ENCODE results near the gene C1QTNF7.

The C1QTNF7 gene

DNA sequence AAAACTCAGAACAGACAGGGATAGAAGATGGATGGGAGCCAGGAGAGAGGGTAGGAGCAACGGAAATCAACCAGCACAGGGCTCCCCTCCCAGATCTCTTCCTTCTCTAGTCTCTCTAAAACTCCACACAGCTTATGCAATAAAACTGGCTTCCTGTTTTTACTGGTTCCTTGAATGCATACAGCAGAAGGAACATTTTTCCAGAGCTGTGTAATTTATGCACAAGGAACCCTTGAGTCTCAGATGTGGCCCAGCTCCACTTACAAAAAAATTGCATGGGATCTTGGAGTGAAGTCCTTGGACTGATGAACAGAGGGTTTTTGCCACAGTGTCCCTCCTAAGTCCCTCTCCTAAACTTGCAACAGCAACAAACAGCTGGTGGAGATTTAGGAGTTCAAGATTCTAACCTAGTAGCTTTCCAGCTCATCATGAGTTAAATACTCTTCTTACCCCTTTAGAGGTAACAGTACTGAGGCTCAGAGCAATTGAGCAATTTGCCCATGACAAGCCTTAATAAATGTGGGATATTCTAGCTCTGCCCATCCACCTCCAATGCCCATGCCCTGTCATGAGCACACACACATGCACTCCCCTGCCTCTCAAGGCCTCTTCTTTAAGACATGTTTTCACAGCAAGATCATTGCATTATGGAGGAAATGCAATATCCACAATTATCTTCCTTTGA is 23.5 kb downstream of the C1QTNF7 start:
- H3K4me1 Mint-ChIP-seq, result no peaks in the 10 kb centered on the region
- DNase-seq (ENCODE audit: low spot score in 2 of 2), result no peak

DNA sequence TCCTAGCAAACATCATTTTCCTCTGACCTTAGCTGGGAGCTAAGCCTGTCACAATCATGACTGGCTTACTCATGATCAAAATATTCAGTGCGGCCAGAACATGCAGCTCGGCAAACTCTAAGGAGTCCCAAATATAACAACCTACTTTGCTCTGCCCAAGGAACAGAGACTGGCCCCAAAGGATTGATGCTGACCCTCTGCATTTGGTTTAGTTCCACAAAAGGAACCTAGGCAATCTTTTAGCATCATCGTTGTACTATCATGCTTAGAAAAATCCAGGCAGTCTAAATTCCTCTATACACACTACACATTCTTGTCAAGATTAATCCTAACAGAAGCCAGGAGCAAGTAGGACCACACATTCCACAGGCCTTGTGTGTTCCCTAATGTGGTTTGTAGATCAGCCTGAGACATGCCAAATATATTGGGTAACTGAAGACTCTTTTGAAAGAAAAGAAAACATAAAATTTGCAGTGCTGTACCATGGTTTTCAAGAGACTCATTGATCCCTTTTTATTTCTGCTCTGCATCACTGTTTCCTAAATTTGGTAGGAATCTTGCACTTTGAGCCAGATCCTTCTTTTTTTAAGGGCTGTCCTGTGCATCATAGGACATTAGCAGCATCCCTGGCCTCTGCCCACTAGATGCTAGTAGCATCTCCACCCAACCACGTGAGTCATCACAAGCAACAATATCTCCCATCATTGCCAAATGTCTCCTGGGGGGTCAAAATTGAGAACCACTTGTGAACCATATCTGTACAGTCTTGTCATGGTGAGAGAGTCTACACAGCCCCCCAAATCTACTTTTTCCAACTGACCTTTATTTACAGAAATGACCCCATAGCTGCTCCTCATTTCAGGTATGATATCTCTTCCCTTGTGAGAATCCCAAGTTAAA is 24.3 kb downstream of the C1QTNF7 start:
- Mint-ChIP-seq H3K36me3 (ENCODE audit: insufficient read depth) (no peaks in the 10 kb centered on the region), H3K4me3 (no peak overlapping the region), H3K4me1 (no peaks in the 10 kb centered on the region), H3K9me3 (no peaks in the 10 kb centered on the region), H3K27me3 (peaks cover 13% of the 10 kb centered on the region), H3K27ac (ENCODE audit: low read depth) (no peak overlapping the region)
- DNase-seq (ENCODE audit: low spot score in 2 of 2) (no peak), ATAC-seq (replicated peaks; ENCODE audit: extremely low read depth, poor library complexity, severe bottlenecking) (no peak)

More for the DNA sequence above, 23.5 kb downstream of the C1QTNF7 start:
- H3K27ac Mint-ChIP-seq (ENCODE audit: low read depth), result no peak overlapping the region
- no peak overlapping the region for H3K4me3 Mint-ChIP-seq
- H3K27me3 Mint-ChIP-seq, result peaks cover 13% of the 10 kb centered on the region
- no peaks in the 10 kb centered on the region for H3K9me3 Mint-ChIP-seq
- ATAC-seq (replicated peaks; ENCODE audit: extremely low read depth, poor library complexity, severe bottlenecking), result no peak
- no peaks in the 10 kb centered on the region for H3K36me3 Mint-ChIP-seq (ENCODE audit: insufficient read depth)

DNA sequence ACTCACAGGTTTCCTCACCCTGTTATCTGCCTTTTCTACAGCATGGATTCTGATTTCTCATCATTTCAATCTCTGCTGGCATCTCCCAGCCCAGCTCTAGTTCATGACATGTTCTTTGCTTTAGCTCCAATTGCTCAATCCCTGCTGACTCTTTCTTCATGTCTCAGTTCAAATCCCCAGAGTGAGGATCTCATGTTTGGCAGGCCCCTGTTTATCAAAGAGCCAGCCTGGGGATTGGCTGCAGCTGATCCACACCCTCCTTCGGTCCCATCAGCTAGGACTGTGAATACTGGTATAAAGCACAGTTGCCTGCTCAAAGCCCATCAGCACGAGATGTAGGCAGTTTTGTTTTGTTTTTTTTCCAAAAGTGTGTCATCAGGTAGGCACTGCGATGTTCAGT is 27.5 kb downstream of the C1QTNF7 start:
- H3K36me3 Mint-ChIP-seq (ENCODE audit: insufficient read depth), result peaks cover 4% of the 10 kb centered on the region
- H3K27ac Mint-ChIP-seq (ENCODE audit: low read depth), result no peak overlapping the region
- H3K4me1 Mint-ChIP-seq, result no peaks in the 10 kb centered on the region
- H3K4me3 Mint-ChIP-seq, result no peak overlapping the region
- peaks cover 7% of the 10 kb centered on the region for H3K27me3 Mint-ChIP-seq
- no peaks in the 10 kb centered on the region for H3K9me3 Mint-ChIP-seq
- no peak for ATAC-seq (replicated peaks; ENCODE audit: extremely low read depth, poor library complexity, severe bottlenecking)
- no peak for DNase-seq (ENCODE audit: low spot score in 2 of 2)

DNA sequence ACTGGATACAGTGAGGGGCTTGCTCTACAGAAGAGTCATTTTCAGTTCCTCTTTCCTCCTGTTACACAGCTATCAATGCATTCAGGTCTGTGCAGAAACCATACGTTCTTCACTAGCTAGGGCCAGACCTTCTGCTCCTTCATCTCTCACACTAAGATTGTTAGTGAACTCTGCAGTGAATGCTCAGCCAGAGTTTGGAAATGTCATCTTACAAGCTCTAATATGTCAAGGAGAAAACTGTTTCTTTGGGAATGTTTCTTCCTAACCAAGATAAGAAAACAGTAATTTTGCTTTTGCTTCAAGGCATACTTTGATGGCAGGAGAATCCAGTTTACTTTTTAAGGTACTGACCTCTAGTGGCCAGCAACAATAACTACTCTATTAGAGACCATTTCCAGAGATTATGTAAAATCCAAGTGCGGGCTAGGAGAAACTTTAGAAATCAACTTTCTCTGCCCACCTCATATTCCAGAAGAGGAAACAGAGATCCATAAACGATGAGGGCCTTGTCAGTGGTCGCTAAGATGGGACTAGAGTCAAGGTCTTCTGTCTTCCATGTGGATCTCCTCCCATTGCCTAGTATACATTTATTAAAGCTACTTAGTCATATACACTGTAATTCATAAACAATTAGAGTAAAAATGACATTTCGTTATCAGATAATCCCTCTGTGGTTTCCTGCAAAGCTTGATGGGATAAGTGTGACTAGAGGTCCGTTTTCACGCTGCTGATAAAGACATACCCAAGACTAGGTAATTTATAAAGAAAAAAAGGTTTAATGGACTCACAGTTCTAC is 29.8 kb downstream of the C1QTNF7 start:
- ATAC-seq (replicated peaks; ENCODE audit: extremely low read depth, poor library complexity, severe bottlenecking) (no peak), DNase-seq (ENCODE audit: low spot score in 2 of 2) (no peak)
- no peak overlapping the region for H3K4me3 Mint-ChIP-seq

DNA sequence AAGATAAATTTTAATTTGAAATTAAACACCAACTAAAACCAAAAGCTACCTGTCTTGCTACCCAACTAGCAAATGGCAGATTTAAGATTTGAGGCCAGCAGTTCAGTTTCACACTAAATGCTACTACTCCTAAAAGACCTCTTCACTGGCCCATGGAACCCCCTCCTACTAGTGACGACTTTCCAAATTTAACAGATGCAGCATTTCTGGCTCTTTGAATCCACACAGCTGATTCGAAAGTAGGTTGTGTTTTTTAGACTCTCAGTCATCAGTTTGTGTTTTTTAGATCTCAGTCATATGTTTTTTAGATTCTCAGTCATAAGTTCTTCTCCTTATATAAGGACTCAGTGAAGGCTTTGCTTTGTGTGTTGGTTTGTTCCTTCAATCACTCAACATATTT is 30.8 kb downstream of the C1QTNF7 start:
- no peaks in the 10 kb centered on the region for H3K4me1 Mint-ChIP-seq
- H3K27ac Mint-ChIP-seq (ENCODE audit: low read depth), result no peak overlapping the region
- ATAC-seq (replicated peaks; ENCODE audit: extremely low read depth, poor library complexity, severe bottlenecking), result no peak
- H3K4me3 Mint-ChIP-seq, result no peak overlapping the region
- H3K9me3 Mint-ChIP-seq, result no peaks in the 10 kb centered on the region
- no peak for DNase-seq (ENCODE audit: low spot score in 2 of 2)
- H3K27me3 Mint-ChIP-seq, result peaks cover 8% of the 10 kb centered on the region
- peaks cover 4% of the 10 kb centered on the region for H3K36me3 Mint-ChIP-seq (ENCODE audit: insufficient read depth)

More for the DNA sequence above, 29.8 kb downstream of the C1QTNF7 start:
- H3K4me1 Mint-ChIP-seq, result no peaks in the 10 kb centered on the region
- peaks cover 4% of the 10 kb centered on the region for H3K36me3 Mint-ChIP-seq (ENCODE audit: insufficient read depth)
- H3K27ac Mint-ChIP-seq (ENCODE audit: low read depth), result no peak overlapping the region
- no peaks in the 10 kb centered on the region for H3K9me3 Mint-ChIP-seq
- H3K27me3 Mint-ChIP-seq, result peaks cover 8% of the 10 kb centered on the region

DNA sequence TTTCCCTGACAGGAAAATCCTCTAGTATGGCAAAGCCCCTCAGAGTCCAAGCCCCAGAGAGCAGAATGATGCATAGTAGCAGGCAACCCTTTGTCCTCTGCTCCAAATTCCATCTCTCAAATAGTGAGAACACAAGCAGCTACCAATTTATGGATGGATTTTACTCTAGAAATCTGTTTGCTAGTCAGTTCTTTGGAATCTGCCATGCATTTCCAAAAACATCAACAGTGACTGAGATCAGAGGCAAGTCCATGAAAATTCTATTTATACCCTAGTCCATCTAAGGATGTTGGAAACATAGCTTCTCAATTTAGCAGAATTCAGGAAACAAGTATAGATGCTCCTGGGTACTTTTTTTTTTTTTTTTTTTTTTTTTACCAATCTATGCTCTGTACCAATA is 31.9 kb downstream of the C1QTNF7 start:
- DNase-seq (ENCODE audit: low spot score in 2 of 2) (no peak), ATAC-seq (replicated peaks; ENCODE audit: extremely low read depth, poor library complexity, severe bottlenecking) (no peak)
- Mint-ChIP-seq H3K27ac (ENCODE audit: low read depth) (no peak overlapping the region), H3K27me3 (peaks cover 8% of the 10 kb centered on the region), H3K4me3 (no peak overlapping the region), H3K4me1 (no peaks in the 10 kb centered on the region), H3K9me3 (no peaks in the 10 kb centered on the region), H3K36me3 (ENCODE audit: insufficient read depth) (peaks cover 4% of the 10 kb centered on the region)

DNA sequence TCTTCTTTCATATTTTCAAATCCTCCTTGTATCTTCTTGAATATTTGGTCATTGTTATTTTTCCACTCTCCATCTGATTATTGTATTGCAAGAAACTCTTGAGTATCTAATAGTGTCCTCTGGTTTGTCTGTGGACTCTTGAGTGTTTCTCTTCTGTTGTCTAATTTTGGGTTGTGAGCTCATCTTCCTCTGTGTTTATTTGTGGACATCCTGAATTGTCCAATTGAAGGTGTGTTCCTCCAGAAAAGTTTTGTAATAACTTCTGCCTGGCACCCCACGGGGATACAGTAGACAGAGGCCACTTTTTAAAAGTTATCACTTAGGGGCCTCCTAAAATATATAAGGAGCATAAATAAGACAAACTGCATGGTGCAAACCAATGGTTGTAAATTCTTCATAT is 38.8 kb downstream of the C1QTNF7 start:
- H3K27ac Mint-ChIP-seq (ENCODE audit: low read depth), result no peak overlapping the region
- H3K9me3 Mint-ChIP-seq, result no peaks in the 10 kb centered on the region
- H3K4me1 Mint-ChIP-seq, result no peaks in the 10 kb centered on the region
- peaks cover 1% of the 10 kb centered on the region for H3K36me3 Mint-ChIP-seq (ENCODE audit: insufficient read depth)
- no peak for ATAC-seq (replicated peaks; ENCODE audit: extremely low read depth, poor library complexity, severe bottlenecking)
- DNase-seq (ENCODE audit: low spot score in 2 of 2), result no peak
- no peaks in the 10 kb centered on the region for H3K27me3 Mint-ChIP-seq
- H3K4me3 Mint-ChIP-seq, result no peak overlapping the region

DNA sequence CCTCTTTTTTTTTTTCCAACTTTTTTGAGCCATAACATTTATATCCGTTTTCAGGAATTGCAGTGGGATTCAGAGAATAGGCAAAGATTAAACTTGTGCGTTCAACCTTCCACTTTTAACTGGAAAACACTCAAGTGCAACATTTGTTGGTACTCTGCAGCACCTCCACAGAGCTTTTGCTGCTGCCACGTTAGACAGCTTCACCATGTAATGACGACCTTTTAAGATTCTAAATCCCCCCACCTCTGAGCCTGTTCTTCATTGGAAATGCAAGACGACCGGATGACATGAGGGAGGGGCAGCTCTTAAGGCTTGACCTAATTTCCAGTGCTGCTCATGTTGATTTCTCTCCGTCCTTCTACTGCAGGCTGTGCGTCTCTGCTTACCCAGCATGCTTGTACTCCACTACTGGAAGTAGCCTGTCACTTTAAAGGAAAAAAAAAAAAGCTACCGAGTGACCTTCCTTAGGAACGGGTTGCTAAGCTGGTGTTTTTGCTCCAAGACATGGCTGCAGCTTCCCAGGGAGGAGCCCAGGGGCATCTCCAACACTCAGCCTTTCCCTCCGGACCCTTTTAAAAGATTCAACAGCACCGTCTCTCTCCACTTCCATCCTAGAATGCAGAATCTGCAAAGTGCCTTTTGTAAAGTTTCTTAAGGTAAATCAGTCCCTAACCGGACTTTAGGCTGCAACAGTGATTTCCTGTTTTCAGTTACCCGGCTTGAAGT is 41.7 kb downstream of the C1QTNF7 start, which contains the start of gene CC2D2A:
CC2D2A (plus strand) TSS at position 481 of the 726 bp plus-strand sequence. CDS start 6,051 bp downstream, outside the sequence.
- H3K27ac Mint-ChIP-seq (ENCODE audit: low read depth), result no peak within 1 kb of the TSS
- no peak for ATAC-seq (replicated peaks; ENCODE audit: extremely low read depth, poor library complexity, severe bottlenecking)
- no peaks in the 10 kb centered on the region for H3K4me1 Mint-ChIP-seq
- no peak within 1 kb of the TSS for H3K4me3 Mint-ChIP-seq
- H3K9me3 Mint-ChIP-seq, result no peaks in the 10 kb centered on the region
- DNase-seq (ENCODE audit: low spot score in 2 of 2), result no peak
- peaks cover 1% of the 10 kb centered on the region for H3K36me3 Mint-ChIP-seq (ENCODE audit: insufficient read depth)
- H3K27me3 Mint-ChIP-seq, result no peaks in the 10 kb centered on the region

DNA sequence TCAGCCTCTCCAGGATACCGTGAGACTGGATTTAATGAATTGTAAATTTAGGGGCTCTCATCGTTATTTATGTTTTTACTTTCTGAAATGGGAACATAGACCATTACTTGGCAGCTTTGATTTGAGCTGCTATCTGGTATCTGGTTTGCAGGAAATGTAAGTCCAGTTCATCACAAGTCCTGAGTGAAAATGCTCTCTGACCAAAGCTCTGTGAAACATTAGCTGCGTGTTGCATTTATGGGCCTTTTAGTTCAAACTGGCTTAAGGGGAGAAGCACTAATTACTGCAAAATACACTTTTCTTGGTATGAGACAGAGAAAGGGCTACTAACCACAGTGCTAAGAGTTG is 42.3 kb downstream of the C1QTNF7 start:
- peaks cover 1% of the 10 kb centered on the region for H3K36me3 Mint-ChIP-seq (ENCODE audit: insufficient read depth)
- H3K9me3 Mint-ChIP-seq, result no peaks in the 10 kb centered on the region
- H3K27me3 Mint-ChIP-seq, result no peaks in the 10 kb centered on the region
- H3K27ac Mint-ChIP-seq (ENCODE audit: low read depth), result no peak overlapping the region
- no peaks in the 10 kb centered on the region for H3K4me1 Mint-ChIP-seq
- no peak for DNase-seq (ENCODE audit: low spot score in 2 of 2)
- no peak overlapping the region for H3K4me3 Mint-ChIP-seq
- no peak for ATAC-seq (replicated peaks; ENCODE audit: extremely low read depth, poor library complexity, severe bottlenecking)

DNA sequence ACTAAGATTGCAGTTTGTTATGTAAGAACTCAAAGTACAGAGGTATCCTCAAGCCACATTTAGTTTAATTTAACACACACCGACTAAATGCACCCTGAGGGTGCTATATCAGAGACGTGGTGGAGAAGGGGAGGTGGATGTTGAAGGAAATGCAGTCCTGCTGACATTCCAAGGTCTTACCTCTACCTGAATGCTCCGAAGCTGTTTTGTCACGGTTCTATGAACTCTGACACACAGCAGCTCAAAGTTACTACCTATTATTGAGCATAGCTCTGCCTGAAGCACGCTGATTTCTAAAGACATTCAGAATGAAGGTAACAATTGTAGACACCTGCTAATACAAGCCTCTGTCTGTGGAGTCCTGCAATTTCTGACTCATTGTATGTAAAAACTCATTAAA is 48.6 kb downstream of the C1QTNF7 start:
- Mint-ChIP-seq H3K4me1 (no peaks in the 10 kb centered on the region), H3K4me3 (no peak overlapping the region), H3K27ac (ENCODE audit: low read depth) (no peak overlapping the region), H3K9me3 (no peaks in the 10 kb centered on the region), H3K27me3 (no peaks in the 10 kb centered on the region), H3K36me3 (ENCODE audit: insufficient read depth) (no peaks in the 10 kb centered on the region)
- DNase-seq (ENCODE audit: low spot score in 2 of 2) (no peak), ATAC-seq (replicated peaks; ENCODE audit: extremely low read depth, poor library complexity, severe bottlenecking) (no peak)

DNA sequence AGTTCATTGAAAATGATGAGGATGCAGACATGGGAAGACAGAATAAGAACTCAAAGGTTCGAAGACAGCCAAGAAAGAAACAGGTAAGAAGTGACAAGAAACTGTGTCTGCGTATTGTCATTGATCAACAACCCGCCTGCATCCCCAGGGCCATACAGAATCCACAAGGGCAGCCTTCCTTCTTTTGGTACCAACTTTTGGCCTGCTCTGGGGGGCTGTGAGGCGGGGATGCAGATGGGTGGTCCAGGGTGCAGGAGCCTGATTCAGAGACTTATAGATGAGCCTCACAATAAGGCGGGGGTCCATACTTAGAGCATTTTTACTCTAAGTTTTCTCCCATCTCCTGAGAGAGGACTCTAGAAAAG is 50.9 kb downstream of the C1QTNF7 start:
- DNase-seq (ENCODE audit: low spot score in 2 of 2) (no peak), ATAC-seq (replicated peaks; ENCODE audit: extremely low read depth, poor library complexity, severe bottlenecking) (no peak)
- H3K4me3 Mint-ChIP-seq, result no peak overlapping the region
- H3K36me3 Mint-ChIP-seq (ENCODE audit: insufficient read depth), result no peaks in the 10 kb centered on the region
- H3K27me3 Mint-ChIP-seq, result no peaks in the 10 kb centered on the region
- no peak overlapping the region for H3K27ac Mint-ChIP-seq (ENCODE audit: low read depth)
- H3K4me1 Mint-ChIP-seq, result no peaks in the 10 kb centered on the region
- no peaks in the 10 kb centered on the region for H3K9me3 Mint-ChIP-seq

Data from central memory CD8-positive, alpha-beta T cell (primary cell).